Measurements from ENCODE around the gene PCDHGA6.

PCDHGA6 gene

GRCh38 chr5:141354900-141355469 lies 18.7 kb upstream of the PCDHGA6 start, which contains the start of gene PCDHGA4:
Gene PCDHGA4 (plus strand): TSS chr5:141355021. CDS start chr5:141355108, 87 bp downstream.
- TF ChIP-seq CTCF (IDR thresholded peaks at IDR 0.05; ENCODE audit: insufficient read depth, low read depth, low read length, missing control alignments) = peak; percentile 16
- no peak within 1 kb of the TSS for H3K4me3 ChIP-seq (ENCODE audit: low read depth, low read length)
- no peak for DNase-seq (ENCODE audit: low read depth)

- DNase-seq (ENCODE audit: low read depth) = no peak
- no peak overlapping the region for H3K4me3 ChIP-seq (ENCODE audit: low read depth, low read length)
- no peak for TF ChIP-seq CTCF (IDR thresholded peaks at IDR 0.05; ENCODE audit: insufficient read depth, low read depth, low read length, missing control alignments)
Observed at GRCh38 chr5:141355641-141356040, 18.1 kb upstream of the PCDHGA6 start.

GRCh38 chr5:141356133-141356532 lies 17.6 kb upstream of the PCDHGA6 start:
- no peak for DNase-seq (ENCODE audit: low read depth)
- TF ChIP-seq CTCF (IDR thresholded peaks at IDR 0.05; ENCODE audit: insufficient read depth, low read depth, low read length, missing control alignments) = no peak
- no peak overlapping the region for H3K4me3 ChIP-seq (ENCODE audit: low read depth, low read length)

GRCh38 chr5:141356950-141357349 lies 16.7 kb upstream of the PCDHGA6 start:
- no peak for TF ChIP-seq CTCF (IDR thresholded peaks at IDR 0.05; ENCODE audit: insufficient read depth, low read depth, low read length, missing control alignments)
- DNase-seq (ENCODE audit: low read depth) = no peak
- no peak overlapping the region for H3K4me3 ChIP-seq (ENCODE audit: low read depth, low read length)

GRCh38 chr5:141359790-141360426 lies 13.8 kb upstream of the PCDHGA6 start, which contains the start of gene PCDHGB2:
Gene PCDHGB2 (plus strand): TSS chr5:141359994. CDS start chr5:141360136, 142 bp downstream.
- DNase-seq (ENCODE audit: low read depth) = peak; percentile 64
- peak; percentile 42 for TF ChIP-seq CTCF (IDR thresholded peaks at IDR 0.05; ENCODE audit: insufficient read depth, low read depth, low read length, missing control alignments)
- H3K4me3 ChIP-seq (ENCODE audit: low read depth, low read length) = peak within 1 kb of the TSS; percentile 39

- no peak for TF ChIP-seq CTCF (IDR thresholded peaks at IDR 0.05; ENCODE audit: insufficient read depth, low read depth, low read length, missing control alignments)
- no peak overlapping the region for H3K4me3 ChIP-seq (ENCODE audit: low read depth, low read length)
- no peak for DNase-seq (ENCODE audit: low read depth)
Observed at GRCh38 chr5:141360685-141361084, 13.0 kb upstream of the PCDHGA6 start.

All from GM12865 (cell line).